ENCODE measurements around the gene GRIK2.

DNA sequence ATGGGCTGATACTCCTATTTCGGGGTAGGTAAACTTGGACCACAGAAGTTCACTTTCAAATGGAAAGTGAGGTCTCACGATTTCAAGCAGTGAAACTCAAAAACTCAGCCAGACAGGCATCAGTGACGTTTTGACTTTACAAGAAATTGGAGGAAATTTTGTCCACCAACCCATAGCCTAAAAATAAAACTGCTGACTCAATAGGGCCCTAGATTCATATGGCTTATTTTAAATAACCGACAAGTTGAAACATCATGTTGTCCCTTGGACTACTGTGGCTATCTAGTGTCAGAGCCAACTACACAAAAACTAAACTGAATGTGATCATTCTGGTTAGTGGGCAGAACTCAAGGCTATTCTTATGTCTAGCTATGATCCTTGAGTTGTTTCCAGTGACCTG lies 486.3 kb downstream of the GRIK2 start:
- TF ChIP-seq POLR2A (IDR thresholded peaks at IDR 0.05): no peak
- TF ChIP-seq, protein P1, sequence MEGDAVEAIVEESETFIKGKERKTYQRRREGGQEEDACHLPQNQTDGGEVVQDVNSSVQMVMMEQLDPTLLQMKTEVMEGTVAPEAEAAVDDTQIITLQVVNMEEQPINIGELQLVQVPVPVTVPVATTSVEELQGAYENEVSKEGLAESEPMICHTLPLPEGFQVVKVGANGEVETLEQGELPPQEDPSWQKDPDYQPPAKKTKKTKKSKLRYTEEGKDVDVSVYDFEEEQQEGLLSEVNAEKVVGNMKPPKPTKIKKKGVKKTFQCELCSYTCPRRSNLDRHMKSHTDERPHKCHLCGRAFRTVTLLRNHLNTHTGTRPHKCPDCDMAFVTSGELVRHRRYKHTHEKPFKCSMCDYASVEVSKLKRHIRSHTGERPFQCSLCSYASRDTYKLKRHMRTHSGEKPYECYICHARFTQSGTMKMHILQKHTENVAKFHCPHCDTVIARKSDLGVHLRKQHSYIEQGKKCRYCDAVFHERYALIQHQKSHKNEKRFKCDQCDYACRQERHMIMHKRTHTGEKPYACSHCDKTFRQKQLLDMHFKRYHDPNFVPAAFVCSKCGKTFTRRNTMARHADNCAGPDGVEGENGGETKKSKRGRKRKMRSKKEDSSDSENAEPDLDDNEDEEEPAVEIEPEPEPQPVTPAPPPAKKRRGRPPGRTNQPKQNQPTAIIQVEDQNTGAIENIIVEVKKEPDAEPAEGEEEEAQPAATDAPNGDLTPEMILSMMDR (IDR thresholded peaks at IDR 0.05): no peak

All from heart left ventricle (tissue), 13 donors.